ENCODE data around the gene MT1HL1.

MT1HL1 gene

GRCh38 chr1:237004116-237004515 lies at the start of gene MT1HL1:
Gene MT1HL1 (minus strand): TSS chr1:237004441. CDS start chr1:237004372, 69 bp downstream.
- TF ChIP-seq JUND (IDR thresholded peaks at IDR 0.05; ENCODE audit: low read depth): no peak
- in situ Hi-C loops (cut with HindIII; ENCODE audit: low pct_unique_long_range_greater_than_20kb, low sequenced_read_pairs): no loop called here
- no peak for DNase-seq (ENCODE audit: low read depth in 1 of 2, low spot score in 1 of 2)

GRCh38 chr1:237050915-237051314 lies 46.7 kb upstream of the MT1HL1 start:
- no peak for TF ChIP-seq JUND (IDR thresholded peaks at IDR 0.05; ENCODE audit: low read depth)
- in situ Hi-C loops (cut with HindIII; ENCODE audit: low pct_unique_long_range_greater_than_20kb, low sequenced_read_pairs): no loop called here
- DNase-seq (ENCODE audit: low read depth in 1 of 2, low spot score in 1 of 2): no peak

- DNase-seq (ENCODE audit: low read depth in 1 of 2, low spot score in 1 of 2): no peak
- in situ Hi-C loops (cut with HindIII; ENCODE audit: low pct_unique_long_range_greater_than_20kb, low sequenced_read_pairs): no loop called here
- TF ChIP-seq JUND (IDR thresholded peaks at IDR 0.05; ENCODE audit: low read depth): no peak
Measured at GRCh38 chr1:237050185-237050584, 45.9 kb upstream of the MT1HL1 start.

GRCh38 chr1:237048803-237049202 lies 44.6 kb upstream of the MT1HL1 start:
- TF ChIP-seq JUND (IDR thresholded peaks at IDR 0.05; ENCODE audit: low read depth): no peak
- DNase-seq (ENCODE audit: low read depth in 1 of 2, low spot score in 1 of 2): no peak
- in situ Hi-C loops (cut with HindIII; ENCODE audit: low pct_unique_long_range_greater_than_20kb, low sequenced_read_pairs): no loop called here

GRCh38 chr1:237045278-237046016 lies 41.2 kb upstream of the MT1HL1 start:
- DNase-seq (ENCODE audit: low read depth in 1 of 2, low spot score in 1 of 2): no peak
- TF ChIP-seq JUND (IDR thresholded peaks at IDR 0.05; ENCODE audit: low read depth): no peak
- in situ Hi-C loops (cut with HindIII; ENCODE audit: low pct_unique_long_range_greater_than_20kb, low sequenced_read_pairs): no loop called here

- in situ Hi-C loops (cut with HindIII; ENCODE audit: low pct_unique_long_range_greater_than_20kb, low sequenced_read_pairs): no loop called here
- TF ChIP-seq JUND (IDR thresholded peaks at IDR 0.05; ENCODE audit: low read depth): no peak
- DNase-seq (ENCODE audit: low read depth in 1 of 2, low spot score in 1 of 2): no peak
Measured at GRCh38 chr1:237043846-237044636, 39.8 kb upstream of the MT1HL1 start.

GRCh38 chr1:237042892-237043576 lies 38.8 kb upstream of the MT1HL1 start:
- DNase-seq (ENCODE audit: low read depth in 1 of 2, low spot score in 1 of 2): no peak
- in situ Hi-C loops (cut with HindIII; ENCODE audit: low pct_unique_long_range_greater_than_20kb, low sequenced_read_pairs): no loop called here
- no peak for TF ChIP-seq JUND (IDR thresholded peaks at IDR 0.05; ENCODE audit: low read depth)

- in situ Hi-C loops (cut with HindIII; ENCODE audit: low pct_unique_long_range_greater_than_20kb, low sequenced_read_pairs): no loop called here
- no peak for TF ChIP-seq JUND (IDR thresholded peaks at IDR 0.05; ENCODE audit: low read depth)
- DNase-seq (ENCODE audit: low read depth in 1 of 2, low spot score in 1 of 2): no peak
Measured at GRCh38 chr1:237042526-237042891, 38.3 kb upstream of the MT1HL1 start.

GRCh38 chr1:237041795-237042525 lies 37.7 kb upstream of the MT1HL1 start, which contains the start of gene RYR2:
Gene RYR2 (plus strand): TSS chr1:237042184. CDS start chr1:237042522, 338 bp downstream.
- DNase-seq (ENCODE audit: low read depth in 1 of 2, low spot score in 1 of 2): no peak
- in situ Hi-C loops (cut with HindIII; ENCODE audit: low pct_unique_long_range_greater_than_20kb, low sequenced_read_pairs): no loop called here
- TF ChIP-seq JUND (IDR thresholded peaks at IDR 0.05; ENCODE audit: low read depth): no peak

GRCh38 chr1:237041461-237041794 lies 37.2 kb upstream of the MT1HL1 start:
- no peak for TF ChIP-seq JUND (IDR thresholded peaks at IDR 0.05; ENCODE audit: low read depth)
- no peak for DNase-seq (ENCODE audit: low read depth in 1 of 2, low spot score in 1 of 2)
- in situ Hi-C loops (cut with HindIII; ENCODE audit: low pct_unique_long_range_greater_than_20kb, low sequenced_read_pairs): no loop called here

- TF ChIP-seq JUND (IDR thresholded peaks at IDR 0.05; ENCODE audit: low read depth): no peak
- in situ Hi-C loops (cut with HindIII; ENCODE audit: low pct_unique_long_range_greater_than_20kb, low sequenced_read_pairs): no loop called here
- DNase-seq (ENCODE audit: low read depth in 1 of 2, low spot score in 1 of 2): no peak
Measured at GRCh38 chr1:237040823-237041222, 36.6 kb upstream of the MT1HL1 start.

- in situ Hi-C loops (cut with HindIII; ENCODE audit: low pct_unique_long_range_greater_than_20kb, low sequenced_read_pairs): no loop called here
- no peak for TF ChIP-seq JUND (IDR thresholded peaks at IDR 0.05; ENCODE audit: low read depth)
- DNase-seq (ENCODE audit: low read depth in 1 of 2, low spot score in 1 of 2): no peak
Measured at GRCh38 chr1:237038211-237038610, 34.0 kb upstream of the MT1HL1 start.
